NT2/D1 (cell line): ENCODE results near the gene SEMA4B.
A peak's percentile ranks its signal among the peaks of the same experiment; 100 is the strongest.

Experiments used
- DNase-seq: peaks from one replicate; pipeline ENCODE4 v3.0.0-alpha.2; 2011; ENCODE audit warnings: low read depth, low spot score
- H3K27me3 ChIP-seq: 2 replicates; pipeline ENCODE4 v1.6.0; 2011; ENCODE audit warnings: mild to moderate bottlenecking; ENCODE audit not compliant: insufficient read length, insufficient read depth
- H3K36me3 ChIP-seq: 2 replicates; pipeline ENCODE4 v1.6.1; 2011; ENCODE audit warnings: mild to moderate bottlenecking, low read length, mixed read lengths; ENCODE audit not compliant: insufficient read depth, insufficient read length
- H3K4me1 ChIP-seq: 2 replicates; pipeline ENCODE4 v1.5.1; 2011; ENCODE audit not compliant: insufficient read depth, insufficient read length
- H3K4me3 ChIP-seq: 2 replicates; pipeline ENCODE4 v1.5.1; 2011; ENCODE audit warnings: low read depth; ENCODE audit not compliant: insufficient read length
- H3K9ac ChIP-seq: 2 replicates; pipeline ENCODE4 v1.6.0; 2011; ENCODE audit warnings: low read depth; ENCODE audit not compliant: insufficient read length
- H3K9me3 ChIP-seq: 2 replicates; pipeline ENCODE4 v1.5.1; 2011; ENCODE audit warnings: mild to moderate bottlenecking, low read length; ENCODE audit not compliant: insufficient read depth
- SUZ12 ChIP-seq: IDR thresholded peaks from 2 replicates; pipeline ENCODE4 v1.6.1; 2011; ENCODE audit not compliant: insufficient read length, insufficient read depth; ENCODE audit errors: extremely low read depth
- YY1 ChIP-seq: IDR thresholded peaks from 2 replicates; pipeline ENCODE4 v1.6.1; 2011; ENCODE audit not compliant: insufficient read length, insufficient read depth
- ZNF274 ChIP-seq: IDR thresholded peaks from 2 replicates; pipeline ENCODE4 v1.6.1; 2011; ENCODE audit warnings: mild to moderate bottlenecking, low read depth, low read length

Gene SEMA4B

GRCh38 chr15:90219421-90220141, 18.5 kb downstream of the SEMA4B start:
- DNase-seq, result peak; percentile 43
- peaks cover 27% of the 10 kb centered on the region for H3K36me3 ChIP-seq
- peaks cover 11% of the 10 kb centered on the region for H3K4me1 ChIP-seq
- H3K4me3 ChIP-seq, result no peak overlapping the region
- H3K27me3 ChIP-seq, result no peaks in the 10 kb centered on the region
- no peaks in the 10 kb centered on the region for H3K9me3 ChIP-seq
- H3K9ac ChIP-seq, result no peak overlapping the region
- no peak for TF ChIP-seq YY1

GRCh38 chr15:90221246-90221900, 20.2 kb downstream of the SEMA4B start:
- TF ChIP-seq SUZ12, result no peak
- no peak for TF ChIP-seq YY1
- TF ChIP-seq ZNF274, result no peak
- peaks cover 42% of the 10 kb centered on the region for H3K36me3 ChIP-seq
- H3K27me3 ChIP-seq, result no peaks in the 10 kb centered on the region
- DNase-seq, result peak; percentile 72
- peak overlapping the region; percentile 17 for H3K9ac ChIP-seq
- H3K9me3 ChIP-seq, result no peaks in the 10 kb centered on the region
- H3K4me1 ChIP-seq, result peaks cover 11% of the 10 kb centered on the region
- H3K4me3 ChIP-seq, result no peak overlapping the region

- H3K27me3 ChIP-seq, result no peaks in the 10 kb centered on the region
- no peak for TF ChIP-seq SUZ12
- no peak for TF ChIP-seq YY1
- no peak for TF ChIP-seq ZNF274
- no peak overlapping the region for H3K9ac ChIP-seq
- H3K9me3 ChIP-seq, result no peaks in the 10 kb centered on the region
- peaks cover 11% of the 10 kb centered on the region for H3K4me1 ChIP-seq
- H3K4me3 ChIP-seq, result no peak overlapping the region
- peaks cover 43% of the 10 kb centered on the region for H3K36me3 ChIP-seq
- DNase-seq, result no peak
Measured at GRCh38 chr15:90222547-90222946, 21.4 kb downstream of the SEMA4B start.

GRCh38 chr15:90223441-90224165, 22.5 kb downstream of the SEMA4B start:
- Histone ChIP-seq H3K9me3 (no peaks in the 10 kb centered on the region), H3K9ac (no peak overlapping the region), H3K36me3 (peaks cover 49% of the 10 kb centered on the region)

GRCh38 chr15:90225047-90225446, 23.9 kb downstream of the SEMA4B start:
- DNase-seq, result no peak
- Histone ChIP-seq H3K4me3 (no peak overlapping the region), H3K4me1 (peaks cover 11% of the 10 kb centered on the region), H3K36me3 (peaks cover 64% of the 10 kb centered on the region), H3K9ac (no peak overlapping the region), H3K27me3 (no peaks in the 10 kb centered on the region), H3K9me3 (no peaks in the 10 kb centered on the region)
- TF ChIP-seq ZNF274, result no peak
- no peak for TF ChIP-seq SUZ12
- no peak for TF ChIP-seq YY1

More at GRCh38 chr15:90223441-90224165, 22.5 kb downstream of the SEMA4B start:
- Histone ChIP-seq H3K4me3 (no peak overlapping the region), H3K27me3 (no peaks in the 10 kb centered on the region), H3K4me1 (peaks cover 11% of the 10 kb centered on the region)
- TF ChIP-seq SUZ12 (no peak), YY1 (no peak), ZNF274 (no peak)
- no peak for DNase-seq

GRCh38 chr15:90225504-90226234, 24.5 kb downstream of the SEMA4B start:
- Histone ChIP-seq H3K9ac (no peak overlapping the region), H3K9me3 (no peaks in the 10 kb centered on the region), H3K4me1 (peaks cover 9% of the 10 kb centered on the region), H3K27me3 (no peaks in the 10 kb centered on the region), H3K36me3 (peaks cover 70% of the 10 kb centered on the region), H3K4me3 (no peak overlapping the region)
- TF ChIP-seq ZNF274 (no peak), YY1 (no peak), SUZ12 (no peak)
- DNase-seq, result no peak

GRCh38 chr15:90227336-90227735, 26.2 kb downstream of the SEMA4B start:
- Histone ChIP-seq H3K9ac (no peak overlapping the region), H3K4me3 (no peak overlapping the region), H3K27me3 (no peaks in the 10 kb centered on the region), H3K9me3 (no peaks in the 10 kb centered on the region), H3K36me3 (peaks cover 79% of the 10 kb centered on the region), H3K4me1 (no peaks in the 10 kb centered on the region)
- no peak for TF ChIP-seq ZNF274
- no peak for TF ChIP-seq SUZ12
- TF ChIP-seq YY1, result no peak
- no peak for DNase-seq
